Measurements from ENCODE around the gene AEN. TPM values are rescaled to one million over a fixed set of nuclear protein-coding genes. Genes with fewer than 3 reads are reported as not detected.
A peak's percentile ranks its signal among the peaks of the same experiment; 100 is the strongest.

AEN gene
- total RNA-seq, 6 experiments from 2014 or later: 4.5 to 18.7 (median 7.3) TPM

DNA sequence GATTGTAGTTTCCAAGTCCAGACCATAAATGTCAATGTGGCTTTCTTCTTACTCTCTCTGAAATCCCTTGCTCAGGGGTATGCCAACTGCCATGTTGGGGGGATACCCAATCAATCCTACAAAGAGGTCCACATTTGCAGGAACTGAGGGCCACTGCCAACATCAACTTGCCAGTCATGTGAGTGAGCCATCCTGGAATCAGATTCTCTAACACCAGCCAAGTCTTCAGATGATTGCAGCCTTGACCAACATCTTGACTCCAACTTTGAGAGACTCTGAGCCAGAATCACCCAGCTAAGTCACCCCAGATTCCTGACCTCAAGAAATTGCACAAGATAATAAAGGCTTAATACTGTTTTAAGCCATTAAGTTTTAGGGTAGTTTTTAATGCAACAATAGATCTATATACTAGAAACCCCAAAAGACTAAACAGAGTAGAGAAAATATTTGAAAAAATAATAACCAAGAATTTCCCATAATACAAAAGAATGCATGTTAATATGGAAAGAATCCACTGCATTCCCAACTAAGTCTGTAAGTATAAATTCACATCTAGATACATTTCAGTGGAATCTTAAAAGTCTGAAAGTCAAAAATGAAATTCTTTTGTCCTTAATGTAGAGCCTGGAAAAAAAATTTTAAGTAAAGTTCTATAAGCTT lies 40.0 kb downstream of the AEN start:
- Histone ChIP-seq H3K9me3 (no peaks in the 10 kb centered on the region), H3K4me3 (no peak overlapping the region), H3K36me3 (no peaks in the 10 kb centered on the region), H3K27me3 (no peaks in the 10 kb centered on the region), H3K27ac (no peak overlapping the region), H3K4me1 (no peaks in the 10 kb centered on the region)
- ATAC-seq (no peak), DNase-seq (no peak)
- intact Hi-C loops (cut with DNase I): no loop called here
- TF ChIP-seq, protein P1, sequence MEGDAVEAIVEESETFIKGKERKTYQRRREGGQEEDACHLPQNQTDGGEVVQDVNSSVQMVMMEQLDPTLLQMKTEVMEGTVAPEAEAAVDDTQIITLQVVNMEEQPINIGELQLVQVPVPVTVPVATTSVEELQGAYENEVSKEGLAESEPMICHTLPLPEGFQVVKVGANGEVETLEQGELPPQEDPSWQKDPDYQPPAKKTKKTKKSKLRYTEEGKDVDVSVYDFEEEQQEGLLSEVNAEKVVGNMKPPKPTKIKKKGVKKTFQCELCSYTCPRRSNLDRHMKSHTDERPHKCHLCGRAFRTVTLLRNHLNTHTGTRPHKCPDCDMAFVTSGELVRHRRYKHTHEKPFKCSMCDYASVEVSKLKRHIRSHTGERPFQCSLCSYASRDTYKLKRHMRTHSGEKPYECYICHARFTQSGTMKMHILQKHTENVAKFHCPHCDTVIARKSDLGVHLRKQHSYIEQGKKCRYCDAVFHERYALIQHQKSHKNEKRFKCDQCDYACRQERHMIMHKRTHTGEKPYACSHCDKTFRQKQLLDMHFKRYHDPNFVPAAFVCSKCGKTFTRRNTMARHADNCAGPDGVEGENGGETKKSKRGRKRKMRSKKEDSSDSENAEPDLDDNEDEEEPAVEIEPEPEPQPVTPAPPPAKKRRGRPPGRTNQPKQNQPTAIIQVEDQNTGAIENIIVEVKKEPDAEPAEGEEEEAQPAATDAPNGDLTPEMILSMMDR (IDR thresholded peaks at IDR 0.05): no peak
- TF ChIP-seq POLR2A (IDR thresholded peaks at IDR 0.05): no peak

DNA sequence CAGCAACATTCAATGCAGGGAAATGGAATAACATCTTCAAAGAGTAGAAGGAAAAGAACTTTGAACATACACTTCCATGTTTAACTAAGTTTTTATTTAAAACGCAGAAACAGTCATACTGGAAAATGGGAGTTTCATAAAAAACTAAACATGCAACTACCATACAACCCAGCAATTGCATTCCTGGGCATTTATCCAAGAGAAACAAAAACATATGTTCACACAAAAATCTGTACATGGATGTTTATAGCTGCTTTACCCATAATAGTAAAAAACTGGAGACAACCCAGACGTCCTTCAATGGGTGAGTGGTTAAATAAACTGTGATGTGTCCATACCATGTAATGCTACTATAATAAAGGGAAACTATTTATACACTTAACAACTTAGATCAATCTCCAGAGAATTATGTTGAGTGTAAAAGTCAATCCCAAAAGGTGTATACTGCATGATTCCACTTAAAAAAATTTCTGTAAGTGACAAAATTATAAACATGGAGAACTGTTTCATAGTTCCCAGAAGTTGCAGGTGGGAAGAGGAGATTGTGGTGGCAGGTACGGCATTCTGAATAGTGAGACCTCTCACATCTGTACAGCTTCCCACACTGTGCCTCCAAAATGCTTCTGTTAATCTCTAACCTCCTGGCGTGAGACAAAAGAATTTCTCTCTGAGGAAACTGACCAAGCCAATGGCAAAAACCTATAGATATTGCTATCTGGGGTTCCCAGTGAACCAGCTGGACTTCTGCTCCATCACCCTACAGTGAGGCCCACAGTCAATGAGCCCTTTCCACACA lies 40.8 kb downstream of the AEN start:
- no peak for TF ChIP-seq POLR2A (IDR thresholded peaks at IDR 0.05)
- TF ChIP-seq, protein P1 (IDR thresholded peaks at IDR 0.05): no peak
- WGBS (ENCODE audit: insufficient coverage, low coverage, low lambda C conversion rate, missing lambda C conversion rate): 60% methylated on average over 4 of the region's 4 CpGs
- H3K4me1 ChIP-seq: no peaks in the 10 kb centered on the region
- DNase-seq (no peak), ATAC-seq (no peak)
- no peaks in the 10 kb centered on the region for H3K36me3 ChIP-seq
- no peak overlapping the region for H3K4me3 ChIP-seq
- no peaks in the 10 kb centered on the region for H3K27me3 ChIP-seq
- intact Hi-C loops (cut with DNase I): no loop called here
- no peaks in the 10 kb centered on the region for H3K9me3 ChIP-seq
- H3K27ac ChIP-seq: no peak overlapping the region

DNA sequence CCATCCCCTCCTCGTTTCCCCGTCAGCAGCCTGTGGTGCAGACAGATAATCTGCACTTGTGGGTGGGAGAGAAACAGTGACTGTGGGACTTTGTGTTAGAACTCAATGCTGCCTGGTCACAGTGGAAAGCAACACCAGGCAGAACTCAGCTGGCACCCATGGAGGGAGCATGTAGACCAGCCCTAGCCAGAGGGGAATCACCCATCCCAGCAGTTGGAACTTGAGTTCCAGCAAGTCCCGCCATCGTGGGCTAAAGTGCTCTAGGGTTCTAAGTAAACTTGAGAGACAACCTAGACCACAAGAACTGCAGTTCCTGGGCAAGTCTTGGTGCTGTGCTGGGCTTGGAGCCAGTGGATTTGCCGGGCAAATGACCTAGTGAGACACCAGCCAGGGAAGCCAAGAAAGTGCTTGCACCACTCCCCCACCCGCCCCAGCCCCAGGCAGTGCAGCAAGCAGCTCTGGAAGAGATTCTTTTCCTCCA lies 42.0 kb downstream of the AEN start:
- TF ChIP-seq, protein P1 (IDR thresholded peaks at IDR 0.05): no peak
- TF ChIP-seq POLR2A (IDR thresholded peaks at IDR 0.05): no peak
- Histone ChIP-seq H3K4me3 (no peak overlapping the region), H3K9me3 (no peaks in the 10 kb centered on the region), H3K4me1 (no peaks in the 10 kb centered on the region), H3K27ac (no peak overlapping the region), H3K36me3 (no peaks in the 10 kb centered on the region), H3K27me3 (no peaks in the 10 kb centered on the region)
- DNase-seq (no peak), ATAC-seq (peak in 1 of 4 donors; percentile 60)
- WGBS (ENCODE audit: insufficient coverage, low coverage, low lambda C conversion rate, missing lambda C conversion rate): 71% methylated on average over 4 of the region's 6 CpGs
- intact Hi-C loops (cut with DNase I): no loop called here

DNA sequence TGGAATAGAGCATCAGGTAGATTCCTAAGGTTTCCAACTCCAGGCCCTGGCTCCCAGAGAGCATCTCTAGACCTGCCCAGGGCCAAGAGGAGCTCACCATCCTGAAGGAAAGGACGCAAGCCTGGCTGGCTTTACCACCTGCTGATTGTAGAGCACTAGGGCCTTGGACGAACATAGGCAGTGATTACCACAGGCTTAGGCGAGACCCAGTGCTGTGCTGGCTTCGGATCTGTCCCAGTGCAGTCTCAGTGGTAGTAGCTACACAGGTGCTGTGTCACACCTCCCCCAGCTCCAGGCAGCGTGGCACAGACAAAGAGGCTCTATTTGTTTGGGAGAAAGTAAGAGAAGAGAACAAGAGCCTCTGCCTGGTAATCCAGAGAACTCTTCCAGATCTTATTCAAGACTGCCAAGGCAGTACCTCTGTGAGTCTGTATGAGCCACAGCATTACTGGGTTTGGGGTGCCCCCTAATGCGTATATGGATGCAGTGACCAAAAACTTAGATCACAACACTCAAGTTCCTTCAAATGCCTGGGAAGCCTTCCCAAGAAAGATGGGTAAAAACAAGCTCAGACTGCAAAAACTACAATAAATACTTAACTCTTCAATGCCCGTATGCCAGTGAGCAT lies 43.1 kb downstream of the AEN start:
- Histone ChIP-seq H3K9me3 (no peaks in the 10 kb centered on the region), H3K27ac (no peak overlapping the region), H3K4me3 (no peak overlapping the region), H3K27me3 (no peaks in the 10 kb centered on the region), H3K36me3 (no peaks in the 10 kb centered on the region), H3K4me1 (no peaks in the 10 kb centered on the region)
- WGBS (ENCODE audit: insufficient coverage, low coverage, low lambda C conversion rate, missing lambda C conversion rate): 57% methylated on average over 4 of the region's 7 CpGs
- intact Hi-C loops (cut with DNase I): no loop called here
- peak; percentile 67 to 78 (median 72) for ATAC-seq
- TF ChIP-seq, protein P1 (IDR thresholded peaks at IDR 0.05): peak; percentile 21 to 49 (median 42)
- no peak for TF ChIP-seq POLR2A (IDR thresholded peaks at IDR 0.05)
- no peak for DNase-seq

Measured in right lobe of liver (tissue), 6 donors.